ENCODE measurements around the gene CTDSPL2. TPM values are rescaled to one million over a fixed set of nuclear protein-coding genes. Genes with fewer than 3 reads are reported as not detected.
A peak's percentile ranks its signal among the peaks of the same experiment; 100 is the strongest.

Gene CTDSPL2
- total and polyA plus RNA-seq, 10 of the 15 experiments (the other 5 are each of a cell fraction or from before 2014, with no cell fraction given), result 10.7 to 77.1 (median 44.9) TPM

GRCh38 chr15:44414001-44414400 is 13.4 kb upstream of the CTDSPL2 start:
- CTCF ChIA-PET, result interaction anchor here (0.6 to 1.8 kb wide), 5 partner anchors 13 to 146 kb away, joined by 3 to 8 read pairs (median 3); no protein-coding TSS in a partner anchor
- FAIRE-seq (no peak), ATAC-seq (peak; percentile 78), DNase-seq (ENCODE audit: low read depth, low spot score) (no peak)
- WGBS (ENCODE audit: insufficient coverage, insufficient replicate concordance, low lambda C conversion rate, missing lambda C conversion rate), result 62% methylated on average over 3 of the region's 3 CpGs
- TF ChIP-seq TARDBP (IDR thresholded peaks at IDR 0.05; ENCODE audit: borderline replicate concordance) (no peak), SKIL (IDR thresholded peaks at IDR 0.05; ENCODE audit: low read depth, poor library complexity, severe bottlenecking) (no peak), RCOR1 (conservative IDR thresholded peaks at IDR 0.05; ENCODE audit: low read depth, low read length) (no peak), IRF4 (IDR thresholded peaks at IDR 0.05; ENCODE audit: low read depth, low read length) (peak; percentile 26; the same call in 1 of the 2 replicates), POLR2AphosphoS2 (IDR thresholded peaks at IDR 0.05; ENCODE audit: low read depth, low read length) (no peak), PRDM15 (CRISPR knock-in tag; IDR thresholded peaks at IDR 0.05) (no peak), JUNB (IDR thresholded peaks at IDR 0.05) (peak; percentile 75), SUPT20H (IDR thresholded peaks at IDR 0.05; ENCODE audit: borderline replicate concordance, control insufficient read depth, low read depth, low read length) (no peak), RUNX3 (IDR thresholded peaks at IDR 0.05; ENCODE audit: low read length) (0 out of 2 replicates have a peak, but pooled peaks have one; percentile 17), EED (IDR thresholded peaks at IDR 0.05; ENCODE audit: low read depth) (no peak), MYB (IDR thresholded peaks at IDR 0.05; ENCODE audit: borderline replicate concordance, low read depth, low read length) (no peak)
- TF ChIP-seq, protein P1, sequence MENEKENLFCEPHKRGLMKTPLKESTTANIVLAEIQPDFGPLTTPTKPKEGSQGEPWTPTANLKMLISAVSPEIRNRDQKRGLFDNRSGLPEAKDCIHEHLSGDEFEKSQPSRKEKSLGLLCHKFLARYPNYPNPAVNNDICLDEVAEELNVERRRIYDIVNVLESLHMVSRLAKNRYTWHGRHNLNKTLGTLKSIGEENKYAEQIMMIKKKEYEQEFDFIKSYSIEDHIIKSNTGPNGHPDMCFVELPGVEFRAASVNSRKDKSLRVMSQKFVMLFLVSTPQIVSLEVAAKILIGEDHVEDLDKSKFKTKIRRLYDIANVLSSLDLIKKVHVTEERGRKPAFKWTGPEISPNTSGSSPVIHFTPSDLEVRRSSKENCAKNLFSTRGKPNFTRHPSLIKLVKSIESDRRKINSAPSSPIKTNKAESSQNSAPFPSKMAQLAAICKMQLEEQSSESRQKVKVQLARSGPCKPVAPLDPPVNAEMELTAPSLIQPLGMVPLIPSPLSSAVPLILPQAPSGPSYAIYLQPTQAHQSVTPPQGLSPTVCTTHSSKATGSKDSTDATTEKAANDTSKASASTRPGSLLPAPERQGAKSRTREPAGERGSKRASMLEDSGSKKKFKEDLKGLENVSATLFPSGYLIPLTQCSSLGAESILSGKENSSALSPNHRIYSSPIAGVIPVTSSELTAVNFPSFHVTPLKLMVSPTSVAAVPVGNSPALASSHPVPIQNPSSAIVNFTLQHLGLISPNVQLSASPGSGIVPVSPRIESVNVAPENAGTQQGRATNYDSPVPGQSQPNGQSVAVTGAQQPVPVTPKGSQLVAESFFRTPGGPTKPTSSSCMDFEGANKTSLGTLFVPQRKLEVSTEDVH (IDR thresholded peaks at IDR 0.05; ENCODE audit: low read depth, partially characterized antibody), result no peak
- intact Hi-C loops (cut with micrococcal nuclease; ENCODE audit: unreplicated experiment), result no loop called here
- no peaks in the 10 kb centered on the region for H3K9me3 ChIP-seq (replicated peaks; ENCODE audit: control insufficient read depth, insufficient read depth, low read length)
- no peak overlapping the region for H3K4me3 ChIP-seq
- POLR2A ChIA-PET, result interaction anchor here (1.1 kb wide), 1 partner anchor 12 kb away, joined by 5 read pairs; no protein-coding TSS in a partner anchor
- H3K9ac ChIP-seq (ENCODE audit: control insufficient read depth, insufficient read depth, low read length), result no peak overlapping the region
- no peaks in the 10 kb centered on the region for H3K79me2 ChIP-seq (ENCODE audit: control insufficient read depth, insufficient read depth, low read length)
- no peak overlapping the region for H2AFZ ChIP-seq (ENCODE audit: control insufficient read depth, low read depth, low read length)
- SMC1A ChIA-PET (ENCODE audit: uncharacterized antibody, unreplicated experiment), result interaction anchor here (0.7 to 2.4 kb wide), 2 partner anchors 13 to 134 kb away, joined by 3 to 7 read pairs; partner anchors contain the start of gene CTDSPL2
- in situ Hi-C loops (cut with MboI), result no loop called here
- H3K27me3 ChIP-seq (replicated peaks in 1 of 2; ENCODE audit: control insufficient read depth in 2 of 2, insufficient read depth in 2 of 2, low read length in 1 of 2), result no peaks in the 10 kb centered on the region
- H3K4me1 ChIP-seq (ENCODE audit: control insufficient read depth, insufficient read depth, low read length), result no peaks in the 10 kb centered on the region
- BruUV-seq (replicated peaks), result TSS peak; percentile 59
- RAD21 ChIA-PET (ENCODE audit: unreplicated experiment), result interaction anchor here (1.6 kb wide), 1 partner anchor 9 kb away, joined by 3 read pairs; no protein-coding TSS in a partner anchor
- no peaks in the 10 kb centered on the region for H4K20me1 ChIP-seq (ENCODE audit: control insufficient read depth, insufficient read depth)
- no peak overlapping the region for H3K27ac ChIP-seq (ENCODE audit: control insufficient read depth, insufficient read depth)
- H3K36me3 ChIP-seq (ENCODE audit: control insufficient read depth in 2 of 2, insufficient read depth in 2 of 2, low read length in 1 of 2), result no peaks in the 10 kb centered on the region
- no peak overlapping the region for H3K4me2 ChIP-seq (ENCODE audit: control insufficient read depth, insufficient read depth)

Data from GM12878 (cell line).